WTC11 (cell line): ENCODE results near the gene RNF4. TPM values are rescaled to one million over a fixed set of nuclear protein-coding genes. Genes with fewer than 3 reads are reported as not detected.

Source experiments
- ATAC-seq: fragments of 200-7000 bp; cut with Tn5 transposase; 2 replicates; pipeline ENCODE4 v1.10.0; 2021; ENCODE audit warnings: mild to moderate bottlenecking, moderate library complexity
- CTCF ChIA-PET: fragments of 300-600 bp; sonication (Branson Sonifier 250); formaldehyde crosslinking; loops from one replicate; lab custom pipeline; 2021; ENCODE audit warnings: antibody characterized with exemption; lab: Charles Lee
- POLR2A ChIA-PET: fragments of 350-600 bp; sonication (Branson Sonifier 250); formaldehyde crosslinking; loops from one replicate; lab custom pipeline; 2021; ENCODE audit warnings: antibody characterized with exemption; lab: Charles Lee
- DNase-seq: peaks from one replicate; pipeline ENCODE4 v3.0.0; 2021; ENCODE audit warnings: low spot score
- H3K27ac Mint-ChIP-seq: 2 replicates; pipeline ENCODE4 v1.8.0; 2021; ENCODE audit warnings: mixed read lengths
- H3K27me3 Mint-ChIP-seq: 2 replicates; pipeline ENCODE4 v1.8.0; 2021; ENCODE audit warnings: low read depth, mild to moderate bottlenecking, moderate library complexity, mixed read lengths
- H3K36me3 Mint-ChIP-seq: 2 replicates; pipeline ENCODE4 v1.8.0; 2021; ENCODE audit warnings: mixed read lengths
- H3K4me1 Mint-ChIP-seq: 2 replicates; pipeline ENCODE4 v1.8.0; 2022; ENCODE audit warnings: mixed read lengths
- H3K4me3 Mint-ChIP-seq: 2 replicates; pipeline ENCODE4 v1.8.0; 2021; ENCODE audit warnings: mild to moderate bottlenecking, moderate library complexity, mixed read lengths
- H3K9me3 Mint-ChIP-seq: 2 replicates; pipeline ENCODE4 v1.8.0; 2021; ENCODE audit warnings: mixed read lengths
- CREB1 ChIP-seq: sonication (generic); formaldehyde crosslinking; IDR thresholded peaks from 2 replicates; pipeline ENCODE4 v1.8.0; 2023; ENCODE audit warnings: mild to moderate bottlenecking, missing genetic modification reagents
- CREM ChIP-seq: sonication (generic); formaldehyde crosslinking; IDR thresholded peaks from 2 replicates; pipeline ENCODE4 v1.8.1; 2022; ENCODE audit warnings: mild to moderate bottlenecking, missing genetic modification reagents, moderate library complexity
- FOXK1 ChIP-seq: sonication (generic); formaldehyde crosslinking; IDR thresholded peaks from 2 replicates; pipeline ENCODE4 v1.8.0; 2022; ENCODE audit warnings: mild to moderate bottlenecking, moderate library complexity, missing genetic modification reagents
- JAZF1 ChIP-seq: fragments of 250-450 bp; sonication (Bioruptor Pico); IDR thresholded peaks from 2 replicates; pipeline ENCODE4 v1.9.0; 2021; ENCODE audit warnings: moderate library complexity, mild to moderate bottlenecking, inconsistent platforms
- MYBL2 ChIP-seq: sonication (generic); formaldehyde crosslinking; IDR thresholded peaks from 2 replicates; pipeline ENCODE4 v1.8.1; 2023; ENCODE audit warnings: mild to moderate bottlenecking, moderate library complexity, missing genetic modification reagents
- NFYB ChIP-seq: sonication (generic); formaldehyde crosslinking; conservative IDR thresholded peaks from 2 replicates; pipeline ENCODE4 v1.8.0; 2022; ENCODE audit warnings: low read depth, missing genetic modification reagents
- PRRX2 ChIP-seq: fragments of 250-450 bp; sonication (Bioruptor Pico); IDR thresholded peaks from 2 replicates; pipeline ENCODE4 v1.8.0; 2021; ENCODE audit warnings: mild to moderate bottlenecking
- RELA ChIP-seq: sonication (generic); formaldehyde crosslinking; IDR thresholded peaks from 2 replicates; pipeline ENCODE4 v1.8.1; 2022; ENCODE audit warnings: missing genetic modification reagents, mild to moderate bottlenecking, borderline replicate concordance
- ZNF121 ChIP-seq: sonication (generic); formaldehyde crosslinking; IDR thresholded peaks from 2 replicates; pipeline ENCODE4 v1.8.0; 2023; ENCODE audit warnings: missing genetic modification reagents
- ZNF263 ChIP-seq: sonication (generic); formaldehyde crosslinking; IDR thresholded peaks from 2 replicates; pipeline ENCODE4 v1.8.1; 2022; ENCODE audit warnings: low read depth, mild to moderate bottlenecking, moderate library complexity, missing genetic modification reagents
- ZNF512 ChIP-seq: sonication (generic); formaldehyde crosslinking; IDR thresholded peaks from 2 replicates; pipeline ENCODE4 v1.8.1; 2022; ENCODE audit warnings: missing genetic modification reagents, borderline replicate concordance
- ZSCAN18 ChIP-seq: fragments of 250-450 bp; sonication (Bioruptor Pico); IDR thresholded peaks from 2 replicates; pipeline ENCODE4 v2.1.2; 2022; ENCODE audit warnings: mild to moderate bottlenecking, moderate library complexity
- total RNA-seq: library from RNA; stranded (reverse); gene quantifications from 3 replicates; pipeline ENCODE4 v1.2.3, GENCODE V29; 2021
- TF ChIP-seq, protein P1 (sequence below): fragments of 250-450 bp; sonication (Bioruptor Pico); IDR thresholded peaks from 2 replicates; pipeline ENCODE4 v1.9.0; 2021; ENCODE audit warnings: mild to moderate bottlenecking, borderline replicate concordance
- TF ChIP-seq, protein P2 (sequence below): sonication (generic); formaldehyde crosslinking; IDR thresholded peaks from 2 replicates; pipeline ENCODE4 v1.8.1; 2022; ENCODE audit warnings: mild to moderate bottlenecking, moderate library complexity, missing genetic modification reagents
- TF ChIP-seq, protein P3 (sequence below): sonication (generic); formaldehyde crosslinking; IDR thresholded peaks from 2 replicates; pipeline ENCODE4 v1.8.0; 2022; ENCODE audit warnings: mild to moderate bottlenecking, missing genetic modification reagents
- TF ChIP-seq, protein P4 (sequence below): sonication (generic); formaldehyde crosslinking; IDR thresholded peaks from 2 replicates; pipeline ENCODE4 v1.8.0; 2022; ENCODE audit warnings: mild to moderate bottlenecking, missing genetic modification reagents

Gene RNF4
- total RNA-seq, 1 experiment from 2014 or later, result 87.3 TPM

GRCh38 chr4:2470791-2471190, 1.9 kb downstream of the RNF4 start:
- H3K36me3 Mint-ChIP-seq, result peaks cover 35% of the 10 kb centered on the region
- H3K9me3 Mint-ChIP-seq, result no peaks in the 10 kb centered on the region
- peak overlapping the region; percentile 99 for H3K4me3 Mint-ChIP-seq
- DNase-seq, result no peak
- CTCF ChIA-PET, result no interaction called here
- peaks cover 42% of the 10 kb centered on the region for H3K4me1 Mint-ChIP-seq
- no peaks in the 10 kb centered on the region for H3K27me3 Mint-ChIP-seq
- no peak overlapping the region for H3K27ac Mint-ChIP-seq
- TF ChIP-seq, protein P1, sequence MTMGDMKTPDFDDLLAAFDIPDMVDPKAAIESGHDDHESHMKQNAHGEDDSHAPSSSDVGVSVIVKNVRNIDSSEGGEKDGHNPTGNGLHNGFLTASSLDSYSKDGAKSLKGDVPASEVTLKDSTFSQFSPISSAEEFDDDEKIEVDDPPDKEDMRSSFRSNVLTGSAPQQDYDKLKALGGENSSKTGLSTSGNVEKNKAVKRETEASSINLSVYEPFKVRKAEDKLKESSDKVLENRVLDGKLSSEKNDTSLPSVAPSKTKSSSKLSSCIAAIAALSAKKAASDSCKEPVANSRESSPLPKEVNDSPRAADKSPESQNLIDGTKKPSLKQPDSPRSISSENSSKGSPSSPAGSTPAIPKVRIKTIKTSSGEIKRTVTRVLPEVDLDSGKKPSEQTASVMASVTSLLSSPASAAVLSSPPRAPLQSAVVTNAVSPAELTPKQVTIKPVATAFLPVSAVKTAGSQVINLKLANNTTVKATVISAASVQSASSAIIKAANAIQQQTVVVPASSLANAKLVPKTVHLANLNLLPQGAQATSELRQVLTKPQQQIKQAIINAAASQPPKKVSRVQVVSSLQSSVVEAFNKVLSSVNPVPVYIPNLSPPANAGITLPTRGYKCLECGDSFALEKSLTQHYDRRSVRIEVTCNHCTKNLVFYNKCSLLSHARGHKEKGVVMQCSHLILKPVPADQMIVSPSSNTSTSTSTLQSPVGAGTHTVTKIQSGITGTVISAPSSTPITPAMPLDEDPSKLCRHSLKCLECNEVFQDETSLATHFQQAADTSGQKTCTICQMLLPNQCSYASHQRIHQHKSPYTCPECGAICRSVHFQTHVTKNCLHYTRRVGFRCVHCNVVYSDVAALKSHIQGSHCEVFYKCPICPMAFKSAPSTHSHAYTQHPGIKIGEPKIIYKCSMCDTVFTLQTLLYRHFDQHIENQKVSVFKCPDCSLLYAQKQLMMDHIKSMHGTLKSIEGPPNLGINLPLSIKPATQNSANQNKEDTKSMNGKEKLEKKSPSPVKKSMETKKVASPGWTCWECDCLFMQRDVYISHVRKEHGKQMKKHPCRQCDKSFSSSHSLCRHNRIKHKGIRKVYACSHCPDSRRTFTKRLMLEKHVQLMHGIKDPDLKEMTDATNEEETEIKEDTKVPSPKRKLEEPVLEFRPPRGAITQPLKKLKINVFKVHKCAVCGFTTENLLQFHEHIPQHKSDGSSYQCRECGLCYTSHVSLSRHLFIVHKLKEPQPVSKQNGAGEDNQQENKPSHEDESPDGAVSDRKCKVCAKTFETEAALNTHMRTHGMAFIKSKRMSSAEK (CRISPR knock-in tag), result no peak
- TF ChIP-seq RELA (CRISPR knock-in tag) (no peak), FOXK1 (CRISPR knock-in tag) (no peak), JAZF1 (no peak), PRRX2 (CRISPR knock-in tag) (no peak), MYBL2 (CRISPR knock-in tag) (no peak), ZNF512 (CRISPR knock-in tag) (no peak), ZNF263 (CRISPR knock-in tag) (no peak), ZSCAN18 (CRISPR knock-in tag) (no peak), CREB1 (CRISPR knock-in tag) (no peak), NFYB (CRISPR knock-in tag) (no peak), CREM (CRISPR knock-in tag) (no peak)
- TF ChIP-seq, protein P2, sequence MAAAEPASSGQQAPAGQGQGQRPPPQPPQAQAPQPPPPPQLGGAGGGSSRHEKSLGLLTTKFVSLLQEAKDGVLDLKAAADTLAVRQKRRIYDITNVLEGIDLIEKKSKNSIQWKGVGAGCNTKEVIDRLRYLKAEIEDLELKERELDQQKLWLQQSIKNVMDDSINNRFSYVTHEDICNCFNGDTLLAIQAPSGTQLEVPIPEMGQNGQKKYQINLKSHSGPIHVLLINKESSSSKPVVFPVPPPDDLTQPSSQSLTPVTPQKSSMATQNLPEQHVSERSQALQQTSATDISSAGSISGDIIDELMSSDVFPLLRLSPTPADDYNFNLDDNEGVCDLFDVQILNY, result no peak
- TF ChIP-seq, protein P3, sequence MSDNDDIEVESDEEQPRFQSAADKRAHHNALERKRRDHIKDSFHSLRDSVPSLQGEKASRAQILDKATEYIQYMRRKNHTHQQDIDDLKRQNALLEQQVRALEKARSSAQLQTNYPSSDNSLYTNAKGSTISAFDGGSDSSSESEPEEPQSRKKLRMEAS (CRISPR knock-in tag), result no peak
- ATAC-seq, result no peak
- POLR2A ChIA-PET, result interaction anchor here (0.7 kb wide), 1 partner anchor 108 kb away, joined by 7 read pairs; no protein-coding TSS in a partner anchor

- ChIA-PET POLR2A (no interaction called here), CTCF (interaction anchor here (0.6 to 1.2 kb wide), 3 partner anchors 30 to 439 kb away, joined by 3 to 4 read pairs (median 4); no protein-coding TSS in a partner anchor)
- H3K9me3 Mint-ChIP-seq, result no peaks in the 10 kb centered on the region
- H3K4me1 Mint-ChIP-seq, result peaks cover 52% of the 10 kb centered on the region
- TF ChIP-seq ZNF121, result peak; percentile 16; the same call in 1 of the 2 replicates
- TF ChIP-seq, protein P4, sequence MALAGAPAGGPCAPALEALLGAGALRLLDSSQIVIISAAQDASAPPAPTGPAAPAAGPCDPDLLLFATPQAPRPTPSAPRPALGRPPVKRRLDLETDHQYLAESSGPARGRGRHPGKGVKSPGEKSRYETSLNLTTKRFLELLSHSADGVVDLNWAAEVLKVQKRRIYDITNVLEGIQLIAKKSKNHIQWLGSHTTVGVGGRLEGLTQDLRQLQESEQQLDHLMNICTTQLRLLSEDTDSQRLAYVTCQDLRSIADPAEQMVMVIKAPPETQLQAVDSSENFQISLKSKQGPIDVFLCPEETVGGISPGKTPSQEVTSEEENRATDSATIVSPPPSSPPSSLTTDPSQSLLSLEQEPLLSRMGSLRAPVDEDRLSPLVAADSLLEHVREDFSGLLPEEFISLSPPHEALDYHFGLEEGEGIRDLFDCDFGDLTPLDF (CRISPR knock-in tag), result no peak
- ATAC-seq (no peak), DNase-seq (no peak)
- no peak overlapping the region for H3K4me3 Mint-ChIP-seq
- H3K27me3 Mint-ChIP-seq, result no peaks in the 10 kb centered on the region
- peaks cover 41% of the 10 kb centered on the region for H3K36me3 Mint-ChIP-seq
- no peak overlapping the region for H3K27ac Mint-ChIP-seq
Measured at GRCh38 chr4:2472187-2472586, 3.3 kb downstream of the RNF4 start.
